Stimulated activated CD4-positive, alpha-beta T cell treated with anti-CD3 and anti-CD28 coated beads, Interleukin-1b, Interleukin-23, amount 100 ng/mL, for 1 hour (primary cell): ENCODE data around the gene SH3TC2.
"Not testable (repeated sequence)": the region's sequence is repeated elsewhere in the genome, so short reads cannot be mapped to it uniquely, and the experiment has no call there.

ENCODE experiments used
- DNase-seq, 2 donors: peaks; one replicate each; pipeline ENCODE4 v3.0.0-alpha.2; 2020; ENCODE audit warnings: low read depth in 2 of 2

The SH3TC2 gene

GRCh38 chr5:149063017-149063687 is at the start of gene SH3TC2:
SH3TC2 (minus strand) TSS chr5:149063062; CDS start chr5:149063022, 40 bp downstream.
- DNase-seq: no peak

DNA sequence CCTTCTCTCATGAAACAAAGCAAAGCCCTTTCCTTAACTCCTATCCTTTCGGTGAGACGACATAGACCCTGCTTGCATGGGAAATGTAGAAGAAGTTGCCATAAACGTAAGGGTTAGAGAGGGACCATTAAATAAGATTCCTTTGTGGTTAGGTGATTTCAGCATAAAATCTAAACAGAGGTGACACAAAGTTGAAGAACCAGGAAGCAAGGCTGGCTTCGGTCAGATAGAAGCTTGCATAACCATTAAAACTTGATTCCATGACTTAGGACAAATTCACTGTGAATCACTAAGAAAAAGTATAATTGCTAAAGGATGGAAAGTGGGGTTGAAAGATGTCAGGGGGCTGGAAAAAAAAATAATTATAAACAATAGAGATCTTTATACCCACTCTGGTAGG is 47.5 kb upstream of the SH3TC2 start:
- DNase-seq: no peak

DNA sequence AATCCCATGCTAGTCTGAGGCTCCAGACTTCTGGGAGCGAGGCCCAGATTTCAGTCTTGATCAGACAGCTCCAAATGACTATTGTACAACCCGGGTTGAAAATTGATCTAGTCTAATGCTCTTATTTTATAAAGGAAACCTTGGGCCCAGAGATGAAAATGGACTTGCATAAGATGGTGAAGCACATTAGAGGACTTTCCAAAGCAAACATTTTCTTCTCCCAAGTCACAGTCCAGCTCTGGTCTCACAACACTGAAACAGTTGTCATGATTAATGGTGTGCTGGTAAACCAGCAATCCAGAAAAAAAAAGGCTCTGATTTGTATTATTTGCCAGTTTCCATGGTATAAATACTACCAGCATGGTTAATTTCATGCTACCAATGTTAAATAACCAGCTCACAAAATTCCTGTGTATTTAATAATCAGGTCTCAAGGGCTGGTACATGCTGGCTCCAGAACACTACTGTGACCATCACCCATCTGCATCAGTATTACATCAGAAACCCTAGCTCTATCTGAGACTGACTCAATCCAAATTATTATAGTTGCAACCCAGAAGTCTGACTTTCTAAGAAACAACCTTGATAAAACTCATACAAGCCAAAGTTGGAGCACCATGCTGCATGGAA is 45.9 kb upstream of the SH3TC2 start:
- DNase-seq: no peak

DNA sequence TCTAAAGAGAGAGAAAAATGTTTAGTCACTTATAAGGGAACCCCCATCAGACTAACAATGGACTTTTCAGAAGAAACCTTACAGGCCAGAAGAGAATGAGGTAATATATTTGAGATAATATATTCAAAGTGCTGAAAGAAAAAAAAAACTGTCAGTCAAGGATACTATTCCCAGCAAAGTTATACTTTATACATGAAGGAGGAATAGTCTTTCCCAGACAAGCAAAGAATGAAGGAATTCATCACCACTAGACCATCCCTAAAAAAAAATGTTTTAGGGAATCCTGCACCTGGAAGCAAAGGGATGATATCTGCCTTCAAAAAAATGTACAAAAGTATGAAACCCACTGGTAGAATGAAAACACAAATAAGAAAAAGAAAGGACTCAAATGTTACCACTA is 37.5 kb upstream of the SH3TC2 start:
- no peak for DNase-seq

GRCh38 chr5:149099920-149100319 is 37.1 kb upstream of the SH3TC2 start:
- no peak for DNase-seq

- no peak for DNase-seq
Measured at GRCh38 chr5:149094996-149095395, 32.1 kb upstream of the SH3TC2 start.

DNA sequence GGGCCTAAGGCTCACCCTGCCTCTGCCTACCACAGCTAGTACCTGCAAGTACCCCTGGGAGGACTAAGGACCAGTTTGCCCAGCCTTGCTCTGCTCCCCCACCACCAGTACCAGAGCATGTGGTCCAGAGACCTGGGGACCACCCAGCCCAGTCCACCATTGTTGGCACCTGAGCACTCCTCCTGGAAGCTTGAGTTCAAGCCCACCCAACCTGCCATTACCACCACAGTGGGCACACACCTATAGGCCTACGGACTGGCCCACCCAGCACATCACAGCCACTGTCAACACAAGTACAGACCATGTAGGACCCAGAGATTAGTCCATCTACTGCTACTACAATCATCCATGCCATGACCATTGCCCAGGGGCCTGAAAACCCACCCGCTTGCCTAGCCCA is 30.8 kb upstream of the SH3TC2 start:
- no peak for DNase-seq

DNA sequence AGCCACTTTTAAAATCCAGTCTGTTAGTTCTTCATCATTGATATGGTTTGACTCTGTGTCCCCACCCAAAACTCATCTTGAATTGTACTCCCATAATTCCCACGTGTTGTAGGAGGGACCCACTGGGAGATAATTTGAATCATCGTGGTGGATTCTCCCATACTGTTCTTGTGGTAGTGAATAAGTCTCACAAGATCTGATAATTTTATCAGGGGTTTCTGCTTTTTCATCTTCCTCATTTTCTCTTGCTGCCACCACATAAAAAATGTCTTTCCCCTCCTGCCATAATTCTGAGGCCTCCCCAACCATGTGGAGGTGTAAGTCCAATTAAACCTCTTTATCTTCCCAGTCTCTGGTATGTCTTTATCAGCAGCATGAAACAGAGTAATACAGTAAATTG is 26.9 kb upstream of the SH3TC2 start:
- no peak for DNase-seq

DNA sequence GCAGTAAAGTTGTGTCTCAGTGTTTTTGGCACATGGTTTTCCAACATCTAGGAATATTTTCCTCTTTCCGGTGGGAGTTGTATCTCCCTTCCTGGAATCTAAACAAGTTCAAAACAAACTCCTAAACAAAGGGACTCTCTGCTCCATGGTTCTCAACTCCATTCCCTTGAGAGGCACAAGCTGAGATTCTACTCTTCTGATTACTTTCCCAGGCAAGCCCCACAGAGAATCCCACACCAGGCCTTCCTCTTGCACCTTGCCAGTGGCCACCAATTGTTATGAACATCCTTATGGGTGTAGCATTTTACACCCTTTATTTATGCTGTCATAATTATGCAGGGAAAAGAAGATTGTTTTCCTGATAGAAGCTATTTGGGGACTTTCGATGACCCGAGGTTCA is 25.8 kb upstream of the SH3TC2 start:
- DNase-seq: no peak

DNA sequence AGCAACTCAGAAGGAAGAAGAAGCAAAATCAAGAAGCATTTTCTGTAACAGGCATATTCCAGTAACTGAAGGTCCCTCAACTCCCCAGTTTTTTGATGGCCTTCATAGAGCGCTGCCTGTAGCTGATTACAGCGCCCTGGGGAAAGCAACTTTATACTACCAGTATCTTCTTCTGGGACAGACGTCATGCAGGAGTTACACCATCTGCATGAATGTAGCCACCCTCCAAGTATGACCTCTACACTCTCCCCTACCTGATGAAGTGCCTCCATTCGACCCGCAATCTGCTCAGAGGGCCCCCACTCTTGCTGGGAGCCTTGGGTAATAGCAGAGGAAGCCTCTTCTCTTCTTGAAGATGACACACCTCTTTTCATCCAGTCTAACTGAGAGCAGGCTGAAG is 21.0 kb upstream of the SH3TC2 start:
- no peak for DNase-seq

- no peak for DNase-seq
Measured at GRCh38 chr5:149082271-149082670, 19.4 kb upstream of the SH3TC2 start.

- no peak for DNase-seq
Measured at GRCh38 chr5:149080294-149080693, 17.4 kb upstream of the SH3TC2 start.

DNA sequence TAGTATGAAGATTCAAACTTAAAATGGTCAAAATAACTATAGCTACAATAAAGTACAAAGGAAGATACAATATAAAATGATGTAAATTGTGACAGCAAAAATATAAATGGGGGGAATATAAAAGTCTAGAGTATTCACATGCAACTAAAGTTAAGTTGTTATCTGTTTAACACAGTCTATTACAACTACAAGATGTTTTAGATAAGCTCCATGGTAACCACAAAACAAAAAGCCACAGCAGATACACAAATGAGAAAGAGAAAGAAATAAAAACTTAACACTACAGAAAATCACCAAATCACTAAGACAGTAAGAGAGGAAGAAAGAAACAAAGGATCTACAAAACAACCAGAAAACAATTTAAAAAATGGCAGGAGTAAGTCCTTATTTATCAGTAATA is 17.0 kb upstream of the SH3TC2 start:
- DNase-seq: no peak

GRCh38 chr5:149074071-149074470 is 11.2 kb upstream of the SH3TC2 start:
- DNase-seq: not testable (repeated sequence)

DNA sequence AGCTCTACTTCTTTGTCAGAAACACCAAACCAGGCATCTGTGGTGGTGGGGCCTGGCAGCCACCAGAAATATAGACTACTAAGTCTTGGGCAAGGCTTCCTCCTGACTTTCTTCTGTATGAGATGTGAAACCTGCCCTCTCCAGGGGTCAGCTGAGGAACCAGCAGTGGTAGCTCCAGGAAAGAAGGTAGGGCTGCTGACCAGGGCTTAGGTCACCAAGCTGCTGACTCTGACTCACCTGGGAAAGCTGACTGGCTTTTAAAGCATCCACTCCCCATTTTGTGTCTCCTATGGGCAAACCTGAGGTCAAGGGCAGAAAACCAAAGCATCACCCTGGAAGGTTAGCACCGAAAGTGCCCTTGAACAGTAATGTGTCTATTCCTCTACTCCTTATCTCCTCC is 10.4 kb upstream of the SH3TC2 start:
- no peak for DNase-seq

GRCh38 chr5:149072791-149073190 is 9.9 kb upstream of the SH3TC2 start:
- DNase-seq: no peak

DNA sequence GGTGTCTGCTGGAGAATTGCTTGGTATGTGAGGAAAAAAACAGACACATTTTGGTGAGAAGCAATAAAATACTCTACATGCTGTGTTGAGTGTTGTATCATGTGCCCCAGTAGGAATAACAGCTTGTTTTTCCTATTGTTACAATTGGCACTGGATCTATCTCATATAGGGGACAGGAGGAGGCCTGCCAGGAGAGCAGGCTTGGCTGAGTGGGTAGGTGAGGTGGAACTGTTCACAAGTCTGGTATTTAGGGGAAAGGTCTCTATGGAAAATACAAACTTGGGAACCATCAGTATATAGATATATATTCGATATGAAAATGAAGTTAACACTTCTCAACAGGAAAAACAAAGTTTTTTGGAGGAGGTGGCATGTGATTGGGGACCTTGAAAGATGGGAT is 9.5 kb upstream of the SH3TC2 start:
- DNase-seq: no peak

- no peak for DNase-seq
Measured at GRCh38 chr5:149071756-149072155, 8.9 kb upstream of the SH3TC2 start.

DNA sequence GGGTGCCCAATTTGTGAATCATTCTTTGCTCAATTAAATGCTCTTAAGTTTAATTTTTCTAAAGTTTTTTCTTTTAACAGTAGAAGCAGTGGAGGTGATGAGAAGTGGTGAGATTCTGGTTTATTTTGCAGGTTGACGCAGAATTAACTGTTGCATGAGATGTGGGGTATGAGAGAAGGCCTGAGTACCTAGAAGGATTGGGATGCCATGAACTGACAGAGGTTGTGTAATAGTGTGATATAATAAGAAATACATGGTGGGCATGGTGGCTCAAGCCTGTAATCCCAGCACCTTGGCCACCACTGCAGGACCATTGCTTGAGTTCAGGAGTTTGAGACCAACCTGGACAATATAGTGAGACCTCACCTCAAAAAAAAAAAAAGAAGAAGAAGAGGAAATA is 8.4 kb upstream of the SH3TC2 start:
- DNase-seq: no peak

DNA sequence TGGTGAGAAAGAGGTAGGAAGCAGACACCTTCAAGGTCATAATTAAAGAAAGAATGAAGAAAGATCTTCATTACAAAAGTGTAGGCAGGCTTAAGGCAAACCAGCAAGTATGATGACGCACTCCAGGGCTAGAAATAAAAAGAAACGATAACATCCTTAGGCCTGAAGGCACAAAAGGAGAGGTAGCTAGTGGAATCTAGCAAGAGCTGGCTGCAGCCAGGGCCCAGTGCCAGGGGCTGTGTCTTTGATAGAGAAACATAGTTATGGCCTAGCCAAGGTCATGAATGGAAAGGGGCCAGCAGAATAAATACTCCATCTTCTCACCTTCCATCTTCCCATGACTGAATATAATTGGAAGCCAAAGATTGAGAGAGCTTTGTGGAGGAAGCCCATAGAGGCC is 6.8 kb upstream of the SH3TC2 start:
- no peak for DNase-seq

DNA sequence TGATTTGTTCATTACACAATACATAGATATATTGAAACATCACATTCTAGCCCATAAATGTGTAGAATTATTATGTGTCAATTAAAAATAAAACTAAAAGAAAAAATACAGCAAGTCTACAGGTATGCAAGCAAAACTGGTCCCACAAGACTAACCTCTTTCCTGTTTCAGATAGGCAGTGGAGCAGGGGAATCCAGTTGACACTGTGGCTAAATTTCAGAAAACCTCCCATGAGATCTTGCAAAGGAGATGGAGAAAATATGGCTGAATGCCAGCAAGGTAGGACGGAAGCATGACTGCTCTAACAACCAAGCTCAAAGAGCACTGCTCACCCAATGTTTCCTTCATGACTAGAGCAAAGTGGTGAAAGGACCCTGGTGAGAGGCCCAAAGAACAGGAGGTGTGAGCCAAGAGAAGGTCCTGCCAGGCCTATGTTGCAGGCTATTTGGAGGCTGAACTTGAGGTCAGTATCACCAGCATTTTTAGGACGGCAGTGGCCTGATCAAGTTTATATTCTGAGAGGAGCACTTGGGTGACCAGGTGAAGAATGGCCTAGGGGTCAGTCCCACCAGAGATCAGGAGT is 1.1 kb upstream of the SH3TC2 start:
- no peak for DNase-seq

- no peak for DNase-seq
Measured at GRCh38 chr5:149062371-149063016, 368 bp downstream of the SH3TC2 start.

DNA sequence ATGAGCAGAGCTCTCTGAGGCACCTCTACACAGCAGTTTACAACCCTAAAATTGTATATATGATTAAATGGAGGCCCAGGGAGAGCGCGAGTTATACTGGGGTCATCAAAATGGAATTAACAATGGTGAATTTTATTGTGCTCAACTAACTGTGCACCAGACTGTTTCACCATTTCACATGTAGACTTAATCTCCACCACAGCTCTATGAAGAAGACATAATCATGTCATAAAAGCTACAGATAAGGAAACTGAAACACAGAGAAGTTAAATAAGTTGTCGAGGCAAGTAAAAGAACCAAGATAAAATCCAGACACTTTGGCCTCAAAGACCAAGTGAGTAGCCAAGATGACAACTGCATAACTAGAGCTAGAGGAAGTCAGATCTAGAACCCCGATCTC is 1.5 kb downstream of the SH3TC2 start:
- no peak for DNase-seq
